K562 (cell line): ENCODE measurements around the gene SERPING1. TPM values are rescaled to one million over a fixed set of nuclear protein-coding genes. Genes with fewer than 3 reads are reported as not detected.

Experiments used
- ELF1 ChIP-seq: fragments of 200-800 bp; sonication (Bioruptor generic); IDR thresholded peaks from 2 replicates; pipeline ENCODE4 v1.6.1; 2016; ENCODE audit warnings: missing genetic modification characterization, missing compliant biosample characterization
- KLF1 ChIP-seq: fragments of 450-650 bp; IDR thresholded peaks from 2 replicates; pipeline ENCODE4 v1.6.1; 2016; ENCODE audit warnings: missing genetic modification characterization, missing compliant biosample characterization
- MCM2 ChIP-seq: fragments of 450-650 bp; IDR thresholded peaks from 2 replicates; pipeline ENCODE4 v1.6.1; 2017; ENCODE audit warnings: low read depth, mild to moderate bottlenecking
- MGA ChIP-seq: fragments of 450-650 bp; IDR thresholded peaks from 2 replicates; pipeline ENCODE4 v1.6.1; 2016; ENCODE audit warnings: mild to moderate bottlenecking, moderate library complexity
- NCOA1 ChIP-seq: fragments of 450-650 bp; IDR thresholded peaks from 2 replicates; pipeline ENCODE4 v1.6.1; 2016; ENCODE audit warnings: low read depth
- NFE2 ChIP-seq: IDR thresholded peaks from 2 replicates; pipeline ENCODE4 v1.6.1; 2014; ENCODE audit warnings: antibody characterized with exemption, low read depth
- NR1H2 ChIP-seq: sonication (generic); formaldehyde crosslinking; IDR thresholded peaks from 2 replicates; pipeline ENCODE4 v1.4.0; 2020; ENCODE audit warnings: mild to moderate bottlenecking, missing genetic modification reagents
- THRB ChIP-seq: fragments of 450-650 bp; formaldehyde crosslinking; conservative IDR thresholded peaks from 2 replicates; pipeline ENCODE4 v1.4.0; 2022; ENCODE audit warnings: mild to moderate bottlenecking, missing genetic modification characterization
- ZFP91 ChIP-seq: sonication (generic); formaldehyde crosslinking; IDR thresholded peaks from 2 replicates; pipeline ENCODE4 v1.8.0; 2022; ENCODE audit warnings: mild to moderate bottlenecking, missing genetic modification reagents
- ZNF146 ChIP-seq: IDR thresholded peaks from one replicate; pipeline ENCODE4 v1.6.1; 2018; ENCODE audit warnings: missing compliant biosample characterization; ENCODE audit not compliant: unreplicated experiment
- ZNF76 ChIP-seq: fragments of 250-450 bp; sonication (Bioruptor Pico); IDR thresholded peaks from 2 replicates; pipeline ENCODE4 v1.4.0; 2020; ENCODE audit warnings: mild to moderate bottlenecking, moderate library complexity, borderline replicate concordance
- polyA plus RNA-seq, 8 experiments: library from polyadenylated mRNA; depleted of rRNA in 4 of 8; stranded (reverse) in 5 of 8; unstranded in 3 of 8; fragments of >200 nt; fragmentation: Nextera tagmentation in 2 of 8; fragmentation: Illumina TruSeq in 1 of 8; extraction: Ambion mirVana in 2 of 8; extraction: Trizol in 1 of 8; gene quantifications; 2 replicates each; pipeline versions ENCODE4 v1.2.1 to v1.2.3, GENCODE V29; 2011 to 2014; ENCODE audit warnings: inconsistent platforms in 1 of 8, missing spikeins in 1 of 8
- total RNA-seq, 7 experiments: library from RNA; depleted of rRNA in 6 of 7; stranded (reverse); fragments of >200 nt in 6 of 7; fragmentation: Illumina TruSeq in 2 of 7; extraction: Trizol in 2 of 7; gene quantifications; 2 replicates each; pipeline versions ENCODE4 v1.2.1 to v1.2.3, GENCODE V29; 2011 to 2021; ENCODE audit warnings: low replicate concordance in 1 of 7

SERPING1 gene
- total and polyA plus RNA-seq, 9 of the 15 experiments (the other 6 are each of a cell fraction or from before 2014, with no cell fraction given): 0.10 to 1.00 (median 0.21) TPM; not detected in 2

GRCh38 chr11:57649826-57650738, 52.6 kb downstream of the SERPING1 start, which contains the start of gene YPEL4 (continued):
- TF ChIP-seq THRB (CRISPR knock-in tag): 0 out of 2 replicates have a peak, but pooled peaks have one; percentile 44
- TF ChIP-seq ELF1 (tag): no peak
- no peak for TF ChIP-seq NFE2
- TF ChIP-seq KLF1: no peak
- no peak for TF ChIP-seq ZNF146
- TF ChIP-seq NR1H2 (CRISPR knock-in tag): no peak
- no peak for TF ChIP-seq MGA
- TF ChIP-seq MCM2: no peak
- TF ChIP-seq ZFP91 (CRISPR knock-in tag): no peak
- TF ChIP-seq ZNF76 (CRISPR knock-in tag): no peak
- no peak for TF ChIP-seq NCOA1
